ENCODE measurements around the gene PRDX1.
"Not testable (repeated sequence)": the region's sequence is repeated elsewhere in the genome, so short reads cannot be mapped to it uniquely, and the experiment has no call there.

The PRDX1 gene

GRCh38 chr1:45478121-45478814, 43.4 kb downstream of the PRDX1 start:
- Histone ChIP-seq H3K79me1 (ENCODE audit: low read length) (no peaks in the 10 kb centered on the region), H3K9ac (ENCODE audit: low read length) (no peak overlapping the region), H3K14ac (ENCODE audit: low read length) (no peak overlapping the region), H4K91ac (ENCODE audit: low read depth, low read length) (no peak overlapping the region), H3K4me1 (ENCODE audit: control insufficient read depth in 1 of 2, insufficient read depth in 2 of 2, low read length in 2 of 2) (no peaks in the 10 kb centered on the region), H3K18ac (ENCODE audit: low read length) (no peak overlapping the region), H3K4me2 (ENCODE audit: low read length) (no peak overlapping the region), H2BK12ac (ENCODE audit: low read length) (no peak overlapping the region), H3K36me3 (ENCODE audit: control insufficient read depth in 1 of 2, insufficient read depth in 2 of 2, low read length in 2 of 2) (no peaks in the 10 kb centered on the region), H3K27ac (ENCODE audit: low read depth, low read length) (no peak overlapping the region), H2BK5ac (ENCODE audit: low read depth, low read length, poor library complexity) (no peak overlapping the region), H2AK5ac (ENCODE audit: low read length) (no peak overlapping the region), H2AFZ (ENCODE audit: insufficient read depth, low read length, poor library complexity) (no peak overlapping the region), H3K4me3 (ENCODE audit: low read depth, low read length) (no peak overlapping the region), H4K12ac (ENCODE audit: low read depth, low read length) (no peak overlapping the region), H2BK120ac (ENCODE audit: insufficient read depth, low read length, poor library complexity) (no peak overlapping the region), H3K27me3 (ENCODE audit: insufficient read depth, low read length) (no peaks in the 10 kb centered on the region), H4K8ac (ENCODE audit: low read depth, low read length) (no peak overlapping the region), H3K4ac (ENCODE audit: low read depth, low read length) (no peak overlapping the region), H3K79me2 (ENCODE audit: control insufficient read depth, insufficient read depth, low read length, poor library complexity) (no peaks in the 10 kb centered on the region), H3K23ac (ENCODE audit: low read length) (no peak overlapping the region), H3K9me3 (ENCODE audit: insufficient read depth, low read depth, low read length) (no peaks in the 10 kb centered on the region)
- DNase-seq = no peak
- WGBS (ENCODE audit: extremely low coverage, insufficient coverage, insufficient read length) = no CpG with 5 or more reads among the region's 4 CpGs

- H4K12ac ChIP-seq (ENCODE audit: low read depth, low read length) = no peak overlapping the region
- WGBS (ENCODE audit: extremely low coverage, insufficient coverage, insufficient read length) = no CpG with 5 or more reads among the region's 3 CpGs
- no peaks in the 10 kb centered on the region for H3K79me1 ChIP-seq (ENCODE audit: low read length)
- no peak overlapping the region for H3K14ac ChIP-seq (ENCODE audit: low read length)
- no peak overlapping the region for H3K4me2 ChIP-seq (ENCODE audit: low read length)
- H3K4me3 ChIP-seq (ENCODE audit: low read depth, low read length) = no peak overlapping the region
- no peak overlapping the region for H2BK12ac ChIP-seq (ENCODE audit: low read length)
- no peak overlapping the region for H3K23ac ChIP-seq (ENCODE audit: low read length)
- DNase-seq = no peak
- H3K36me3 ChIP-seq (ENCODE audit: control insufficient read depth in 1 of 2, insufficient read depth in 2 of 2, low read length in 2 of 2) = no peaks in the 10 kb centered on the region
- no peak overlapping the region for H2BK120ac ChIP-seq (ENCODE audit: insufficient read depth, low read length, poor library complexity)
- H3K27me3 ChIP-seq (ENCODE audit: insufficient read depth, low read length) = no peaks in the 10 kb centered on the region
- H3K27ac ChIP-seq (ENCODE audit: low read depth, low read length) = no peak overlapping the region
- H2AK5ac ChIP-seq (ENCODE audit: low read length) = no peak overlapping the region
- H3K9me3 ChIP-seq (ENCODE audit: insufficient read depth, low read depth, low read length) = no peaks in the 10 kb centered on the region
- no peak overlapping the region for H4K8ac ChIP-seq (ENCODE audit: low read depth, low read length)
- no peak overlapping the region for H4K91ac ChIP-seq (ENCODE audit: low read depth, low read length)
- no peak overlapping the region for H2BK5ac ChIP-seq (ENCODE audit: low read depth, low read length, poor library complexity)
- H3K9ac ChIP-seq (ENCODE audit: low read length) = no peak overlapping the region
- H3K79me2 ChIP-seq (ENCODE audit: control insufficient read depth, insufficient read depth, low read length, poor library complexity) = no peaks in the 10 kb centered on the region
- no peak overlapping the region for H2AFZ ChIP-seq (ENCODE audit: insufficient read depth, low read length, poor library complexity)
- H3K18ac ChIP-seq (ENCODE audit: low read length) = no peak overlapping the region
- H3K4ac ChIP-seq (ENCODE audit: low read depth, low read length) = no peak overlapping the region
- H3K4me1 ChIP-seq (ENCODE audit: control insufficient read depth in 1 of 2, insufficient read depth in 2 of 2, low read length in 2 of 2) = no peaks in the 10 kb centered on the region
Observed at GRCh38 chr1:45477646-45478045, 44.0 kb downstream of the PRDX1 start.

- not testable (repeated sequence) for H3K23ac ChIP-seq (ENCODE audit: low read length); H3K9me3 ChIP-seq (ENCODE audit: insufficient read depth, low read depth, low read length); DNase-seq; H3K36me3 ChIP-seq (ENCODE audit: control insufficient read depth in 1 of 2, insufficient read depth in 2 of 2, low read length in 2 of 2); H4K8ac ChIP-seq (ENCODE audit: low read depth, low read length); H2BK5ac ChIP-seq (ENCODE audit: low read depth, low read length, poor library complexity); H2AK5ac ChIP-seq (ENCODE audit: low read length); H3K18ac ChIP-seq (ENCODE audit: low read length); H2BK120ac ChIP-seq (ENCODE audit: insufficient read depth, low read length, poor library complexity); H3K79me1 ChIP-seq (ENCODE audit: low read length); H4K12ac ChIP-seq (ENCODE audit: low read depth, low read length); H3K4me1 ChIP-seq (ENCODE audit: control insufficient read depth in 1 of 2, insufficient read depth in 2 of 2, low read length in 2 of 2); H3K9ac ChIP-seq (ENCODE audit: low read length); H3K4me3 ChIP-seq (ENCODE audit: low read depth, low read length); H3K4ac ChIP-seq (ENCODE audit: low read depth, low read length); H3K79me2 ChIP-seq (ENCODE audit: control insufficient read depth, insufficient read depth, low read length, poor library complexity); H3K4me2 ChIP-seq (ENCODE audit: low read length); H3K27ac ChIP-seq (ENCODE audit: low read depth, low read length); H3K27me3 ChIP-seq (ENCODE audit: insufficient read depth, low read length); H4K91ac ChIP-seq (ENCODE audit: low read depth, low read length); H2BK12ac ChIP-seq (ENCODE audit: low read length); H2AFZ ChIP-seq (ENCODE audit: insufficient read depth, low read length, poor library complexity); H3K14ac ChIP-seq (ENCODE audit: low read length)
- no CpG with 5 or more reads among the region's 6 CpGs for WGBS (ENCODE audit: extremely low coverage, insufficient coverage, insufficient read length)
Observed at GRCh38 chr1:45474194-45474593, 47.5 kb downstream of the PRDX1 start.

GRCh38 chr1:45473302-45473701, 48.4 kb downstream of the PRDX1 start:
- Histone ChIP-seq H3K36me3 (ENCODE audit: control insufficient read depth in 1 of 2, insufficient read depth in 2 of 2, low read length in 2 of 2) (no peaks in the 10 kb centered on the region), H3K23ac (ENCODE audit: low read length) (no peak overlapping the region), H3K27ac (ENCODE audit: low read depth, low read length) (no peak overlapping the region), H2AFZ (ENCODE audit: insufficient read depth, low read length, poor library complexity) (no peak overlapping the region), H3K4ac (ENCODE audit: low read depth, low read length) (no peak overlapping the region), H3K27me3 (ENCODE audit: insufficient read depth, low read length) (no peaks in the 10 kb centered on the region), H4K91ac (ENCODE audit: low read depth, low read length) (no peak overlapping the region), H3K4me3 (ENCODE audit: low read depth, low read length) (no peak overlapping the region), H3K9ac (ENCODE audit: low read length) (no peak overlapping the region), H3K79me2 (ENCODE audit: control insufficient read depth, insufficient read depth, low read length, poor library complexity) (no peaks in the 10 kb centered on the region), H2BK12ac (ENCODE audit: low read length) (no peak overlapping the region), H3K9me3 (ENCODE audit: insufficient read depth, low read depth, low read length) (no peaks in the 10 kb centered on the region), H3K14ac (ENCODE audit: low read length) (no peak overlapping the region), H4K8ac (ENCODE audit: low read depth, low read length) (no peak overlapping the region), H2AK5ac (ENCODE audit: low read length) (no peak overlapping the region), H3K4me1 (ENCODE audit: control insufficient read depth in 1 of 2, insufficient read depth in 2 of 2, low read length in 2 of 2) (no peaks in the 10 kb centered on the region), H2BK5ac (ENCODE audit: low read depth, low read length, poor library complexity) (no peak overlapping the region), H3K79me1 (ENCODE audit: low read length) (no peaks in the 10 kb centered on the region), H4K12ac (ENCODE audit: low read depth, low read length) (no peak overlapping the region), H2BK120ac (ENCODE audit: insufficient read depth, low read length, poor library complexity) (no peak overlapping the region), H3K4me2 (ENCODE audit: low read length) (no peak overlapping the region), H3K18ac (ENCODE audit: low read length) (no peak overlapping the region)
- no peak for DNase-seq
- no CpG with 5 or more reads among the region's 2 CpGs for WGBS (ENCODE audit: extremely low coverage, insufficient coverage, insufficient read length)

Data from trophoblast cell (in vitro differentiated cells and primary cell).